Measurements from ENCODE around the gene HOXA2.

Gene HOXA2

GRCh38 chr7:27078616-27079233 lies 23.8 kb downstream of the HOXA2 start:
- no peak for DNase-seq (ENCODE audit: low read depth in 2 of 2)

DNA sequence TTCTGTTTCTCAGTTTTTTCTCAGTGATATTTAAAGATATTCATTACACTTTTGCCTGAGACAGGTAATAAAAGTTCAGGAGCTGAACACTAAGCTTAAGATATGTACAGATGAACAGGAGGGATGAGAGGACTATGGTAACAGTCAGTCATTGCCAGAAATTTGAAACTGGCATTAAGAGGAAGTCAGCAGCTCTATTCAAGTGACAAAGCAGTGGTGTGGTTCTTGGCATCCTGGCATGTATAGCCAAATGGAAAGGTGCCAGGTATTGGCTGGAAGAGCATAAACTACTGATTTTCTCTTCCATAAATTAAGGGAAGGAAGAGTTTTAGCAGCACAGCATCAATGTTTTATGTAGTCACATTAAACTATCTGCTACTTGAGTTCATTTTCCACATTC lies 29.4 kb downstream of the HOXA2 start:
- no peak for DNase-seq (ENCODE audit: low read depth in 2 of 2)

- no peak for DNase-seq (ENCODE audit: low read depth in 2 of 2)
These were observed 30.7 kb downstream of the HOXA2 start for GRCh38 chr7:27071622-27072390.

DNA sequence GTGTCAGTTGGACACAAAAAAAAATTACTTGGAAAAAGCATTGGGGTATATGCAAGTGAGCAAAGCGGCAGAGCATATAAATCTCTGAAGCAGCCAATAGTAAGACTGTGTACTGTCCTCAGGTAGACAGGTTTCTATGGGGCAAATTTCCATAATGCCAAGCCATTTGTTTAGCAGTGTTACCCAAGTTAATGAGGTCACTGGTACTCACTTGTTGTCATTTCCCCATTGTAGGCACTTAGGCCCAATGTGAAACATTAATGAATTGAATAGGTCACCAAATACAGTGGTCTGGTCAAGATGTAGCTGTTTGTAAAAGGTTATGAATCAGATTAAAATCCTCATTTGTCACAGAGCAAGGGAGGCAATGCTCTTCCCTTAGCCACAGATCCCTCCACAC lies 34.2 kb downstream of the HOXA2 start:
- DNase-seq (ENCODE audit: low read depth in 2 of 2): no peak

- no peak for DNase-seq (ENCODE audit: low read depth in 2 of 2)
These were observed 36.3 kb downstream of the HOXA2 start for GRCh38 chr7:27066148-27066547.

GRCh38 chr7:27065709-27066108 lies 36.8 kb downstream of the HOXA2 start:
- no peak for DNase-seq (ENCODE audit: low read depth in 2 of 2)

DNA sequence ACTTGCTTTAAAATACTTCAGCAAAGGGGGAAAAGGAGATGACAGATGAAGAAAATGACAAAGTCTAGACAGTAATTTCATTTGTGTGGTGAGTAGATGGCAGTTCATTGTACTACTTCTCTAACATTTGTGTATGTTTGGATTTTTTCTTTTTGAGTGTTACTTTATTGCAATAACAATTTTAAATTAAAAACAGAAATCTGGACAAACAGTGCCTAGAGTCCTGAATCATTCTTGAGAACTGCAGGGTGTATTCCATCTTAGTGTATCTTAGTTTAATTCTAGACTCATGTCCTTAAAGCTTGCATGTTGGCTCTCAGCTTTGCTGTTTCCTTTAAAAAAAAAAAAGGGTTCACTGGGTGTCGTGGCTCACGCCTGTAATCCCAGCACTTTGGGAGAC lies 37.8 kb downstream of the HOXA2 start:
- no peak for DNase-seq (ENCODE audit: low read depth in 2 of 2)

DNA sequence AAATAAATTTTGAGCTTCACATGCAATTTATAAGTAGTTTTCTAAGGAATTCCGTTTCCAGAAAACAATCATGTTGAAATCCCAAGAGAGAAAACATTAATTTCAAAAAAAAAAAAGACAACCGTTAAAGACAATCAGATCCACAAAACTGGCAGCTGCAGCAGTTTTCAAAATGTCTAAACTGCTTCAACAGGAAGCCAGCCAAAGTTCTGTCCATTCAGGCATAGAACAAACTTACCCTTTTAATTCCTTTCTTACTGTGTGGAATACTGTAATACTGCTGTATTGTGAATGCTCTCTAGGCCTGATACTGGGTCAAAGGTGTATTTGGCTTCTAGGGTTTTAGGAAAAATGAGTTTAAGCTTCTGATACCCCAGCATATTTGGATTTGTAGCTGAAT lies 38.3 kb downstream of the HOXA2 start:
- no peak for DNase-seq (ENCODE audit: low read depth in 2 of 2)

DNA sequence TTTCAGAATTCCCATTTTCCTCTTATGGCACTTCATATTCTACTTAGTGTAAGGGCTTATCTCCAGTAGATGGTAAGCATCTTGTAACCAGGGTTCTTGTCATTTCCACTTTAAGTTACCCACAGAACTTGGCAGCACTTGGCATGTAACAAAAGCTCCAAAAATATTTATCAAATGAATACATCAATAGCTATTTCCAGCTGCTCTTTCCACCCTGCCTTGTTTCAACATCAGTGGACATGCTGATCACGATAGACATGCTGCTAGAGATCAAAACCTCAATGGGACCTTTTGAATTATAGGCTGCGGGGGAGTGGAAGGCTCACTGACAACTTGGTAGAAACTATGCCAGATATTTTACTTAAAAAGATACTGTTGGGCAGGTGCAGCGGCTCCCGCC lies 39.5 kb downstream of the HOXA2 start:
- no peak for DNase-seq (ENCODE audit: low read depth in 2 of 2)

GRCh38 chr7:27053153-27053552 lies 49.3 kb downstream of the HOXA2 start:
- DNase-seq (ENCODE audit: low read depth in 2 of 2): no peak

DNA sequence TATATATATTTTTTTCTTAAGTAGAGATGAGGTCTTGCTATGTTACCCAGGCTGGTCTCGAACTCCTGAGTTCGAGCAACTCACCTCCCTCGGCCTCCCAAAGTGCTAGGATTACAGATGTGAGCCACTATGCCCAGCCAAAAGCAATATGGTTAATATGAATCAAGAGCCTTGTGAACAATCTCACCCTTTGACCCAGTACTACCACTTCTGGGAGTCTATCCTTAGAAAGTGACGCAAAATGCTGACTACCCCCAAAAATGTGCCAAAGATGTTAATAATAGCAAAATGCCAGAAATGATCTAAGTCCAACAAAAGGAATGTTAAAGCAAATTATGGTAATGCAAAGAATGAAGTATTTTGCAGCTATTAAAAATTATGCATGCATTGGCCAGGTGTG lies 51.0 kb downstream of the HOXA2 start:
- DNase-seq (ENCODE audit: low read depth in 2 of 2): no peak
